ENCODE results near the gene SSR2.

Gene SSR2

DNA sequence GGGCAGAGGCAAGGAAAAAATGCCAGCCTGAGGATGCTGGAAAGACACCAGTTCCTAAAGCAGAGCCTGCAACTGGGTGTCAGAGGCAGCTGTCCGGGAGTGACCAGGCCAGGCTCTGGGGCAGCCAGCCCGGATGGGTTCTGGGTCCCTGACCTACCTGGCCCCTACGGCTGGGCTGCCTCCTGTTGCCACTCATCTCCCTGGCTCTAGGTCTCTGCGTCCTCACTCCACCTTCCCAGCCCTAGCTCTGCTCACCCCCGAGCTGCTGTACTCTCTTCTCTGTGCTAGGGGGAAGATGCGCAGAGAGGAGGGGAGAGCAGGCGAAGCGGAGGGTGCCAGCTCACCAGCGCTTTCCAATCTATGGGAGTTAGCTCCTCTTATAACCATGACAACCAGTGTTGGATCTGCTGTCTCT is 51.4 kb downstream of the SSR2 start:
- peaks cover 55% of the 10 kb centered on the region for H3K36me3 ChIP-seq (replicated peaks)

DNA sequence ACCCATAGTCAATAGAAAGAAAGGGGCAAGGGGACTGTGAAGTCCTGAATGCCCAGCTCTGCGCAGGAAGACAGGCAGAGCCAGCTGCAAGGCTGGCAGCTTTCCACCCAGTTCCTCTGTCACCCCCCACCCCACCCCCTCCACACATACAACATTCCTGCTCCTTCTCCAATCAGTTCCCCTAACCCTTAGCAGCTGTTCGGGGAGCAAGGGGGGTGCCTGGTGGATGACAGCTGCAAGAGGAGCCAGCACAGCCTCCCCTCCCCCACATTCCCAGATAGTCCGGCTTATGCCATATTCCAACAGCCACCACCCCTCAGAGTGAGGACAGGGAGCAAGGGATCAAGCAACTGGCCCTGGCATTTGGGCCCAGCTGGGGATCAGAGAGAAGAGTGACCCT is 52.1 kb downstream of the SSR2 start:
- in situ Hi-C loops (cut with HindIII; ENCODE audit: low pct_ligation_motif_present, low sequenced_read_pairs): no loop called here
- Histone ChIP-seq H3K27me3 (replicated peaks) (no peaks in the 10 kb centered on the region), H3K36me3 (replicated peaks) (peaks cover 57% of the 10 kb centered on the region), H3K4me3 (ENCODE audit: low read depth, low read length) (no peak overlapping the region), H3K27ac (no peak overlapping the region)
- DNase-seq: no peak
- TF ChIP-seq, protein P1, sequence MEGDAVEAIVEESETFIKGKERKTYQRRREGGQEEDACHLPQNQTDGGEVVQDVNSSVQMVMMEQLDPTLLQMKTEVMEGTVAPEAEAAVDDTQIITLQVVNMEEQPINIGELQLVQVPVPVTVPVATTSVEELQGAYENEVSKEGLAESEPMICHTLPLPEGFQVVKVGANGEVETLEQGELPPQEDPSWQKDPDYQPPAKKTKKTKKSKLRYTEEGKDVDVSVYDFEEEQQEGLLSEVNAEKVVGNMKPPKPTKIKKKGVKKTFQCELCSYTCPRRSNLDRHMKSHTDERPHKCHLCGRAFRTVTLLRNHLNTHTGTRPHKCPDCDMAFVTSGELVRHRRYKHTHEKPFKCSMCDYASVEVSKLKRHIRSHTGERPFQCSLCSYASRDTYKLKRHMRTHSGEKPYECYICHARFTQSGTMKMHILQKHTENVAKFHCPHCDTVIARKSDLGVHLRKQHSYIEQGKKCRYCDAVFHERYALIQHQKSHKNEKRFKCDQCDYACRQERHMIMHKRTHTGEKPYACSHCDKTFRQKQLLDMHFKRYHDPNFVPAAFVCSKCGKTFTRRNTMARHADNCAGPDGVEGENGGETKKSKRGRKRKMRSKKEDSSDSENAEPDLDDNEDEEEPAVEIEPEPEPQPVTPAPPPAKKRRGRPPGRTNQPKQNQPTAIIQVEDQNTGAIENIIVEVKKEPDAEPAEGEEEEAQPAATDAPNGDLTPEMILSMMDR (IDR thresholded peaks at IDR 0.05; ENCODE audit: low read depth, low read length, missing control alignments): no peak

More for the DNA sequence above, 51.4 kb downstream of the SSR2 start:
- Histone ChIP-seq H3K27me3 (replicated peaks) (no peaks in the 10 kb centered on the region), H3K27ac (no peak overlapping the region), H3K4me3 (ENCODE audit: low read depth, low read length) (no peak overlapping the region)
- in situ Hi-C loops (cut with HindIII; ENCODE audit: low pct_ligation_motif_present, low sequenced_read_pairs): no loop called here
- DNase-seq: no peak
- TF ChIP-seq, protein P1 (IDR thresholded peaks at IDR 0.05; ENCODE audit: low read depth, low read length, missing control alignments): no peak

DNA sequence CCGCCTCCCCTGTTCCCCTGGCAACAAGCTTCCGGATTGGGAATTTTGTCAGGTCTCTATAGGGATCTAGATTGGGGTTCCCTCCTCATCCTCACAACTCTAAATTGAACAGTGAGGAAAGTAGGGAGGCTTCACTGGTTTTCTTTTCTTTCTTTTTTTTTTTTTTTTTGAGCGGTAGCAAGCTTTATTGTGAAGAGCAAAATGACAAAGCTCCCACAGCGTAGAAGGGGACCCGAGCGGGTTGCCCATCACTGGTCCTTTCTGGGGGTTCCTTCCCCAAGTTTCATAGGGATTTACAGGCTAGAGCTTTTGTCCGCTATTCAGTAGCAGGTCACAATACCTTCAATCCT is 52.7 kb downstream of the SSR2 start:
- H3K27me3 ChIP-seq (replicated peaks): no peaks in the 10 kb centered on the region
- in situ Hi-C loops (cut with HindIII; ENCODE audit: low pct_ligation_motif_present, low sequenced_read_pairs): no loop called here
- DNase-seq: no peak
- peaks cover 62% of the 10 kb centered on the region for H3K36me3 ChIP-seq (replicated peaks)
- no peak overlapping the region for H3K27ac ChIP-seq
- no peak overlapping the region for H3K4me3 ChIP-seq (ENCODE audit: low read depth, low read length)
- TF ChIP-seq, protein P1 (IDR thresholded peaks at IDR 0.05; ENCODE audit: low read depth, low read length, missing control alignments): no peak

DNA sequence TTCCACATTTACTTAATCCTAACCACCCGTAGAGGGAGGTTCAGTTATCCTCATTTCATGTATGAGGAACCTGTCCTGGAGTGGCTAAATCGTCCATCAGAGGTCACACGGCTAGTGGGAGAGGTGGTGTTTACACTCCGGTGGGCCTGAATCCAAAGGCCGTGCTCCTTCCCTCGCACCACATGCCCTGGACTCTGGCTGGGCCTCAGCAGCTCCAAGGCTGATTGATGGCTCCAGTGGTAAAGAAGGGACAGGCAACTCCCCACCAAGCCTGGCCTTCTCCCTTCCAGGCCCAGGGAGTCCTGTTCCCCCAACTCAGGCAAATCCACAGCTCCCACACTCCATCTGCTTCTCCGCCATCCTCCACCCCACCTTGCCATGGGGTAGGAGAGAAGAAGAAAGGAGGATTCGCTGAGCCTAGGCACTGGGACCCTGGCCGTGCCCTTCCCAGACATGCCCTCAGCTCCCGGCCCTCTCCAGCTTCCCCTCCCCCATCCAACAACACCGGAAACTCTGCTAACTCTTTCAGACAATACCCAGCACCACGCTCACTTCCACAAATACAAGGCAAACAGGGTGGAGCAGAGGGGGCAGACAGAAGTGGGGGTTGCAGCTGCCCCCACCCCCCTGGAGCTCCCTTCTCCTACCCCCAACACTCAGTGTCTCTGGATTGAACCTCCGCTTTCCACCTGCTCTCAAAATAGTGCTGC is 53.3 kb downstream of the SSR2 start:
- in situ Hi-C loops (cut with HindIII; ENCODE audit: low pct_ligation_motif_present, low sequenced_read_pairs): no loop called here
- Histone ChIP-seq H3K36me3 (replicated peaks) (peaks cover 67% of the 10 kb centered on the region), H3K27me3 (replicated peaks) (no peaks in the 10 kb centered on the region), H3K4me3 (ENCODE audit: low read depth, low read length) (no peak overlapping the region), H3K27ac (peak overlapping the region; percentile 25)
- TF ChIP-seq, protein P1 (IDR thresholded peaks at IDR 0.05; ENCODE audit: low read depth, low read length, missing control alignments): no peak
- DNase-seq: no peak

DNA sequence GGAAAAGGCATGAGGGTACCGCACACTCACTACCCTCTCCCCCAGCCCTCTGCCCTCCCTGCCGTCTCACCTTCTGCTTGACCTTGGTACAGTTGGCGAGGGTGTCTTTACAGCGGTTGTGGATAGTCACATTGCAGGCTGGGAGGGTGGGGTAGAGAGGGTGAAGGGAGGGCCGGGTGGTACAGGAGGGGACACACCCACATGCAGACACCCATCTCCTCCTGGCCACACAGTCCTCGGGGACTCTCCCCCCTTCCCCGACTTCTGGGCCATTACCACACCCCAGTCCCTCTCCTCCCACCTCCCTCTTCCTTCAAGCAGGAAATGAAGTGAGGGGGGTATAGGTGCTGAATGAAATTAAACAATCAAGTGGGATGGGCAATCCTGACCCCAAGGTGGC is 54.0 kb downstream of the SSR2 start:
- H3K36me3 ChIP-seq (replicated peaks): peaks cover 70% of the 10 kb centered on the region
- no peak overlapping the region for H3K27ac ChIP-seq
- in situ Hi-C loops (cut with HindIII; ENCODE audit: low pct_ligation_motif_present, low sequenced_read_pairs): no loop called here
- TF ChIP-seq, protein P1 (IDR thresholded peaks at IDR 0.05; ENCODE audit: low read depth, low read length, missing control alignments): no peak
- no peak overlapping the region for H3K4me3 ChIP-seq (ENCODE audit: low read depth, low read length)
- no peak for DNase-seq
- H3K27me3 ChIP-seq (replicated peaks): no peaks in the 10 kb centered on the region

DNA sequence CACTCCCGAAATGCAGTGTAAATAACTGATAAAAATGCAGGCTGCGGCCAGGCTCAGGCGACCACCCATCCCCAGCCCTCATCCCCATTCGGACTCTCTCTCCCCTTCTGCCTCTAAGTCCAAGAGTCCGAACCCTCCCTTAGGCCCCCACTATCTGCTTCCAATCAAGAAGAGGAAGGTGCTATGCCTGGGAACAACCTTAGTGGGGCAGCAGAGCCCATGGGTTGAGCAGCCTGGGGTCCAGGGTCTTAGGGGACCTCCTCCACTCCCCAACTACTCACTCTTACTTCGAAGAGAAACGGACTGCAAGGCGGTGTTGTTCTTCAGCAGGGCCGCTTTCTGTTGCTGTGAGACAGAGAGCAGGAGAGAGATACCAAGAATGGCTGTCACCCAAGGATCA is 54.6 kb downstream of the SSR2 start:
- in situ Hi-C loops (cut with HindIII; ENCODE audit: low pct_ligation_motif_present, low sequenced_read_pairs): no loop called here
- Histone ChIP-seq H3K27me3 (replicated peaks) (no peaks in the 10 kb centered on the region), H3K4me3 (ENCODE audit: low read depth, low read length) (no peak overlapping the region), H3K36me3 (replicated peaks) (peaks cover 75% of the 10 kb centered on the region), H3K27ac (no peak overlapping the region)
- TF ChIP-seq, protein P1 (IDR thresholded peaks at IDR 0.05; ENCODE audit: low read depth, low read length, missing control alignments): peak; percentile 48
- DNase-seq: no peak
